Immature natural killer cell (primary cell): ENCODE results near the gene S100A3. TPM values are rescaled to one million over a fixed set of nuclear protein-coding genes. Genes with fewer than 3 reads are reported as not detected.
A peak's percentile ranks its signal among the peaks of the same experiment; 100 is the strongest.

Experiments used
- DNase-seq, 3 donors: peaks; one replicate each; pipeline ENCODE4 v3.0.0; 2022; ENCODE audit warnings: mixed read lengths in 1 of 3
- H3K27ac Mint-ChIP-seq, 6 donors: one replicate each; pipeline ENCODE4 v1.8.0; 2020; ENCODE audit warnings: mixed read lengths in 6 of 6, mild to moderate bottlenecking in 5 of 6, inconsistent platforms in 4 of 6, moderate library complexity in 3 of 6
- H3K27me3 Mint-ChIP-seq, 3 donors: one replicate each; pipeline ENCODE4 v1.8.0; 2020 to 2021; ENCODE audit warnings: low read depth in 3 of 3, mild to moderate bottlenecking in 3 of 3, mixed read lengths in 3 of 3, moderate library complexity in 3 of 3, inconsistent platforms in 1 of 3
- H3K36me3 Mint-ChIP-seq, 3 donors: one replicate each; pipeline ENCODE4 v1.8.0; 2020; ENCODE audit warnings: mixed read lengths in 3 of 3, inconsistent platforms in 2 of 3, mild to moderate bottlenecking in 2 of 3
- H3K4me1 Mint-ChIP-seq, 2 donors: one replicate each; pipeline ENCODE4 v1.8.0; 2020; ENCODE audit warnings: inconsistent platforms in 2 of 2, mild to moderate bottlenecking in 2 of 2, mixed read lengths in 2 of 2, moderate library complexity in 1 of 2
- H3K4me3 Mint-ChIP-seq, 5 donors: one replicate each; pipeline ENCODE4 v1.8.0; 2020; ENCODE audit warnings: mild to moderate bottlenecking in 5 of 5, mixed read lengths in 5 of 5, inconsistent platforms in 3 of 5, moderate library complexity in 3 of 5
- H3K9me3 Mint-ChIP-seq, 6 donors: one replicate each; pipeline ENCODE4 v1.8.0; 2020; ENCODE audit warnings: mild to moderate bottlenecking in 6 of 6, mixed read lengths in 6 of 6, inconsistent platforms in 4 of 6, moderate library complexity in 3 of 6
- polyA plus RNA-seq, 3 donors: library from polyadenylated mRNA; unstranded; fragments of 300-500 nt; fragmentation: Illumina TruSeq; gene quantifications; one replicate each; pipeline ENCODE4 v1.2.3, GENCODE V29; 2021

S100A3 gene
- polyA plus RNA-seq, 3 donors from 2014 or later: not detected

DNA sequence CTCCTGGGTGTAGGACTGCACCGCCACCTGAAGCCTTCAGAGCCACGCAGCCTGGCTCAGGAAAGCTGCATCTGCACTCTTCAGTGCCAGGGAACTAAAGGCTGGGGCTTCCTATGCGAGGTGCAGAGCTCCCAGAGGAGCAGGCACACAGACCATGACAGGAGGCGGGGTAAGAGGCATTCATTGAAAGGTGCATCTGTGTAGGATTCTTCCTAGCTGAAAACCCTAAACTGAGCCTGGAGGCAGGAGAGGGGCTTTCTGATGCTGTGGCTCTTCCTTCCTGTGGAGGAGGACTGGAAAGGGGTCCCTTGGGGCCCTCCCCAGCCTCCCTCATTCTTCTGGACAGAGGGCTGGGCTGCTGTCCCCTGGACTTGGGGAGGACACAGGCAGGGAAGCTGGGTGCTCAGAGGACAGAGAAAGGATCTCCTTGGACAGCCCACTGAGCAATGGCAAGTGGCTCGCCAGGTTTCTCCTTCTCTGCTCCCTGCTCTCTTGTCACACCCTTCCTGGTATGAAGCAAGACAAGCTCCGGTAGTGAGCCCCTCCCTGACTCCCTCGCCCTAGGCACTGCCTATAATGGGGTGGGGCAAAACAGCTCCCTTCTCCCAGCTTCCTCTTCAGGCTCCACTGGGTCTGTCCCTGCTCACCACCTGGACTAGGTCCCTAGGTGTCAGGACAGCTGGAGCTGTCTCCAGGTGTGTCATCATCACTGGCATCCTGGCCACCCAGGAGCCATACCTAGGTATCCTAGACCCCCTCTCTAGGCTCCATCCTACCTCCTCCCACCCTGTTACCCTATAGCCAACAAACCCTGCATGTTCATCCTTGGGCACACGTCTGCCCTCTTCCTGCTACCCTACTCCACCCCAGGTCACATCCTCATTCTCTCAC lies 33.3 kb downstream of the S100A3 start:
- H3K36me3 Mint-ChIP-seq: peaks cover 0 to 3% (median 0%) of the 10 kb centered on the region in 3 donors
- H3K4me1 Mint-ChIP-seq: peaks cover 0 to 6% of the 10 kb centered on the region in 2 donors
- no peak for DNase-seq
- H3K27me3 Mint-ChIP-seq: peaks cover 0 to 4% (median 2%) of the 10 kb centered on the region in 3 donors
- no peak overlapping the region for H3K4me3 Mint-ChIP-seq
- peak overlapping the region in 2 of 6 donors; percentile 21 to 23 for H3K27ac Mint-ChIP-seq
- no peaks in the 10 kb centered on the region for H3K9me3 Mint-ChIP-seq

- H3K36me3 Mint-ChIP-seq: peaks cover 0 to 3% (median 0%) of the 10 kb centered on the region in 3 donors
- peaks cover 0 to 6% of the 10 kb centered on the region in 2 donors for H3K4me1 Mint-ChIP-seq
- peaks cover 0 to 4% (median 3%) of the 10 kb centered on the region in 3 donors for H3K27me3 Mint-ChIP-seq
- no peaks in the 10 kb centered on the region for H3K9me3 Mint-ChIP-seq
- no peak overlapping the region for H3K4me3 Mint-ChIP-seq
- no peak overlapping the region for H3K27ac Mint-ChIP-seq
- no peak for DNase-seq
Observed at GRCh38 chr1:153513666-153514065, 35.4 kb downstream of the S100A3 start.

DNA sequence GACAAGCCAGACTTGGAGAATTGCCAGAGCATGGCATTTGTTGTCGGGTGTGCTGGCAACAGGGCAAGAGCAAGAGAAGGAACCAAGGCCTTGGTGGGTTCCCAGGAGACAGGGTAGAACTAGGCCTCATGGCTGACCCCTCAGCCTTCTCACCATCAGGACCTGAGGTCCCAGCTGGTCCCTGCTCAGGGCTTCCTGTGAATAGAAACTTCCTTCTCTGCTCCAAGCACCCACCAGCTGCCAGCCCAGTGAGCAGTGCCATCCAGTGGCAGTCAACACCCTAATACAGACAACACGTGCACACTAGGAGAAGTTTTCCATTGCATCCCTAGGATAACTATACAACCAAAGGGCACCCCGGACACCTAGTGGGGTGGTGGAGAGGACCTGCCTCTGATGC lies 36.0 kb downstream of the S100A3 start:
- no peak for DNase-seq
- H3K9me3 Mint-ChIP-seq: no peaks in the 10 kb centered on the region
- peaks cover 0 to 4% (median 4%) of the 10 kb centered on the region in 3 donors for H3K27me3 Mint-ChIP-seq
- peak overlapping the region in 1 of 6 donors; percentile 28 for H3K27ac Mint-ChIP-seq
- H3K4me3 Mint-ChIP-seq: no peak overlapping the region
- peaks cover 0 to 2% (median 0%) of the 10 kb centered on the region in 3 donors for H3K36me3 Mint-ChIP-seq
- H3K4me1 Mint-ChIP-seq: peaks cover 0 to 6% of the 10 kb centered on the region in 2 donors

- H3K4me1 Mint-ChIP-seq: peaks cover 0 to 6% of the 10 kb centered on the region in 2 donors
- no peaks in the 10 kb centered on the region for H3K36me3 Mint-ChIP-seq
- H3K27ac Mint-ChIP-seq: no peak overlapping the region
- H3K4me3 Mint-ChIP-seq: no peak overlapping the region
- peaks cover 0 to 4% (median 4%) of the 10 kb centered on the region in 3 donors for H3K27me3 Mint-ChIP-seq
- H3K9me3 Mint-ChIP-seq: no peaks in the 10 kb centered on the region
- peak; percentile 70 to 77 (median 76) for DNase-seq
Observed at GRCh38 chr1:153510984-153511410, 38.1 kb downstream of the S100A3 start.

DNA sequence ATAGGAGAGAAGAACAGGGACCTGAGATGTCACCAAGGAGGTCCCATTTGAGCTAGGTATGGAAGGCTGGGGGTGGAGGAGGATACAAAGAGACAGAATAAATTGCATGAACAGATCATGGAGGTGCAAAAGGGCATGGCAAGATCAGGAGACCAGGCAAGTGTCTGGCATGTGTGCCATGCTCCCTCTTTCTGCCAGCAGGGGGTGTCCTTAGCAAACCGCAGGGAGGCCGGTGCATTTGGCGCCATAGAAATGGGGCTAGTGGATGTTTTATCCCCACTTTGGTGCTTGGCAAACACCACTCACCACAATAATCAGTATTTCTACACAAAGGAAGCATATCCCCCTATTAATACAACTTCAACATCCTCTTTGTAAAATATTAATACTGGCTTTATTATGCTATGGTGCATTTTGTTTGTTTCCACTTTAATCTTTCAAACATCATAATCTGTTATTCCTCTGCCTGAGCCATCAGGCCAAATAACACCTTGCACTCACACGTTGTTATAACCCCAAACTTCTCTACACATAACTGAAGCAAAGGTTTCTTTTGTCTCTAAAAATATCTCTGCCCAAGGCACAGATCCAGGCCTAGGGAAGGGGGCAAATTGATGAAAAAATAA lies 39.2 kb downstream of the S100A3 start:
- Mint-ChIP-seq H3K9me3 (no peaks in the 10 kb centered on the region), H3K27ac (no peak overlapping the region), H3K27me3 (peaks cover 0 to 4% (median 2%) of the 10 kb centered on the region in 3 donors), H3K36me3 (no peaks in the 10 kb centered on the region), H3K4me1 (peaks cover 0 to 6% of the 10 kb centered on the region in 2 donors), H3K4me3 (no peak overlapping the region)
- DNase-seq: peak; percentile 33 to 56 (median 35)

DNA sequence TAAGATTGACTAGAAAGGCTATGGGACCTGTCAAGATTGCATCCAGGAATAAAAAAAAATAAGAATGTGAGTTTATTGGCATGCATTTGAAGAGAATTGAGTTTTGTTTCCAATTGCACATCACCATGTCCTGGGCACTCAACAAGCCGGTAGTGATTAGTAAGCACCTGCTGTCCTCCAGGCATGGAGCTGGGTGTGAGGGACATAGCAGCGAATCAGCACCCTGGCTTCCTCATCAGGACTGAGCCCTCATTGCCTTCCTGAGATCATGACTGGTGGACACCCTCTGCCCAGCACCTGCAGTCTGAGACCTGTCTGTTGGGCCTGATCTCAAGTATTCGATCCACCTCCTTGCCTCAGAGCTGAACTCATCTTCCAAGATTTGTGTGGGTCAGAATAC lies 40.0 kb downstream of the S100A3 start:
- Mint-ChIP-seq H3K27me3 (peaks cover 0 to 4% (median 2%) of the 10 kb centered on the region in 3 donors), H3K27ac (no peak overlapping the region), H3K36me3 (no peaks in the 10 kb centered on the region), H3K9me3 (no peaks in the 10 kb centered on the region), H3K4me1 (peaks cover 0 to 6% of the 10 kb centered on the region in 2 donors), H3K4me3 (no peak overlapping the region)
- no peak for DNase-seq

DNA sequence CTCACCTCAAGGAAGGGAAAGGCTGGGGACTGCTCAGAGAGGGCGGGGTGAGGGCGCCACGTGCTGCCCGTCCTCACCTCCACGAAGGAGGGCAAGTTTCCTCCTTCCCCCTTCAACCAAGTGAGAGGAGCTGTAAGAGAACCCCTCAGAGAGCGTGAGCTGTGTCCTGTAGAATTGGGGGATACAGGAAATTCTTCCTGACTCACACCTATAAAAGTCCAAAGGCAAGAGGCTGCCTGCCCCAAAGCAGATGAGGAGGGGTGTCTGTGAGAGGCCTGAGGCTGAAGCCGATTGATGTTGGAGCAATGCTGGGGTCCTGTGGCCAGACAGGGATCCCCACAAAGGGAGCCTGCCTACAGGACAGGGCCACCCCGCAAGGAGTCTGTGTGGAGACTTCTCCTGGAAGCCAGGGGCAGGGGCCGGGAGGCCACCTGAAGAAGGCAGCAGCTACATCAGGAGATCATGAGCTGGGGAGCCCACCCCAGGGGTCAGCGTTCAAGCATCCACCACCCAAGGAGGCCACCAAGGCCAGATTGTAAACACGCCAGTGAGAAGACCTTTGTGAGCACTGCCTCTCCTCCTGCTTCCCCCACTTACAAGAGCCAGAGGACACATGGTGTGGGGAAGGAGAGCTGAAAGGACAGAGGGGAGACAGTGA lies 41.0 kb downstream of the S100A3 start:
- Mint-ChIP-seq H3K4me1 (peaks cover 0 to 6% of the 10 kb centered on the region in 2 donors), H3K27me3 (peaks cover 0 to 4% (median 2%) of the 10 kb centered on the region in 3 donors), H3K4me3 (no peak overlapping the region), H3K27ac (no peak overlapping the region), H3K36me3 (no peaks in the 10 kb centered on the region), H3K9me3 (no peaks in the 10 kb centered on the region)
- no peak for DNase-seq

DNA sequence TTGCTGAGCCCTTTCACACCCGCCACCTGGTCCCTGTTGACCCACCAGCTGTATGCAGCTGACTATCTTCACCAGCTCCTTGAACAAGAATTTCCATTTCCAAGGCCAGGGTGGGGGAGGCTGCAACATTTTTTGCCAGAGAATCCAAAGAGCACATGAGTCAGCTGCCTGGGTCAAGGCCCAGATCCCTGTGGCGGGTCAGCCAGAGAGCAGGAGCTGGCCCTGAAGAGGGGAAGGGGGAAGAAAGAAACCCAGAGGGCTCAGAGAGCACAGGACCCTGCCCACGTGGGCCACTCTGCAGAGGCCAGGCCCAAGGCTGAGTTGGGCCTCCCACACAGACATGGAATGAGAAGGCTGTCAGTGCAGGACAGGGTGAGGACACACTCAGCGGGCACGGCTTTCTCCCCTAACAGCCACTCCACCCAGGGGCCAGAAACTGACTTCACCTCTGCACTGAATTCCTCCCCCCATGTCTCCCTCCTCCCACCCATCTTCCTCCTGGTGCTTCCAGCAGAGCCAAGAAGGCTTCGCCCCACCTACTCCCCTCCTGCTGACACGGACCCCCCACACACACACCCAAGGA lies 42.1 kb downstream of the S100A3 start:
- Mint-ChIP-seq H3K4me1 (peaks cover 0 to 6% of the 10 kb centered on the region in 2 donors), H3K27me3 (peaks cover 2 to 4% (median 2%) of the 10 kb centered on the region in 3 donors), H3K27ac (no peak overlapping the region), H3K9me3 (no peaks in the 10 kb centered on the region), H3K36me3 (no peaks in the 10 kb centered on the region), H3K4me3 (no peak overlapping the region)
- no peak for DNase-seq

DNA sequence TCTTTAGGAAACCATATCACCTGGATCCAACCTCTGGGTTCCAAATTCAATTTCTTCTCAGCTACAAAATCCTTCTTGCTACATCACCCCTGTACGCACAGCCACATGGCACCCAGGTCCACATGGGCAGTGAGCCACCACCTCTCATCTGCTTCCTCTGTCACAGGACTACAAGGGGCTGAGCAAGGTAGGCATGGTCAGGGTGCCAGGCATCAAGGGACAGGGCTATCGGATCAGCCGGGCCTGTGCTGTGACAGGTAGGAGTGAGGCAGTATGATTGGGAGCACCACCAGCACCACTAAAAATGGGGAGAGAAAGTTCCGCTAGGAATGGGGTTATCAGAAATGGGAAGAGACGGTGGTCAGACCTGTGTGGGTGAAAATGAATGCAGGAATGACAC lies 42.7 kb downstream of the S100A3 start:
- Mint-ChIP-seq H3K27ac (no peak overlapping the region), H3K27me3 (peaks cover 2 to 3% (median 2%) of the 10 kb centered on the region in 3 donors), H3K36me3 (no peaks in the 10 kb centered on the region), H3K4me3 (no peak overlapping the region), H3K9me3 (no peaks in the 10 kb centered on the region), H3K4me1 (peaks cover 0 to 6% of the 10 kb centered on the region in 2 donors)
- DNase-seq: no peak

GRCh38 chr1:153505576-153505975 lies 43.5 kb downstream of the S100A3 start:
- no peaks in the 10 kb centered on the region for H3K9me3 Mint-ChIP-seq
- no peak overlapping the region for H3K4me3 Mint-ChIP-seq
- no peak for DNase-seq
- no peak overlapping the region for H3K27ac Mint-ChIP-seq
- peaks cover 0 to 3% (median 2%) of the 10 kb centered on the region in 3 donors for H3K27me3 Mint-ChIP-seq
- H3K4me1 Mint-ChIP-seq: no peaks in the 10 kb centered on the region
- H3K36me3 Mint-ChIP-seq: no peaks in the 10 kb centered on the region

- no peak for DNase-seq
- no peak overlapping the region for H3K4me3 Mint-ChIP-seq
- no peaks in the 10 kb centered on the region for H3K4me1 Mint-ChIP-seq
- no peak overlapping the region for H3K27ac Mint-ChIP-seq
- H3K9me3 Mint-ChIP-seq: no peaks in the 10 kb centered on the region
- H3K36me3 Mint-ChIP-seq: no peaks in the 10 kb centered on the region
- H3K27me3 Mint-ChIP-seq: peaks cover 1 to 3% (median 2%) of the 10 kb centered on the region in 3 donors
Observed at GRCh38 chr1:153503766-153504165, 45.3 kb downstream of the S100A3 start.

GRCh38 chr1:153498746-153499145 lies 50.3 kb downstream of the S100A3 start:
- Mint-ChIP-seq H3K9me3 (no peaks in the 10 kb centered on the region), H3K4me3 (no peak overlapping the region), H3K36me3 (no peaks in the 10 kb centered on the region), H3K4me1 (no peaks in the 10 kb centered on the region), H3K27ac (no peak overlapping the region), H3K27me3 (peaks cover 1 to 15% (median 5%) of the 10 kb centered on the region in 3 donors)
- no peak for DNase-seq
